Astrocyte (in vitro differentiated cells and primary cell): ENCODE measurements around the gene ZNF593OS. TPM values are rescaled to one million over a fixed set of nuclear protein-coding genes. Genes with fewer than 3 reads are reported as not detected.

Experiments
- DNase-seq: peaks from one replicate; pipeline ENCODE4 v3.0.0-alpha.2; 2010; ENCODE audit warnings: low read depth
- FAIRE-seq: peaks from 2 replicates; lab custom pipeline; 2011; peaks lifted over from hg19 to GRCh38; lab: Jason Lieb, UNC
- H2AFZ ChIP-seq: 2 replicates; pipeline ENCODE4 v1.6.0; 2012; ENCODE audit warnings: low read depth, low read length, inconsistent platforms
- H3K27ac ChIP-seq: 2 replicates; pipeline ENCODE4 v1.5.1; 2011; ENCODE audit warnings: low read depth, low read length, inconsistent platforms
- H3K27me3 ChIP-seq: 2 replicates; pipeline ENCODE4 v1.6.0; 2011; ENCODE audit warnings: low read length, inconsistent platforms; ENCODE audit not compliant: insufficient read depth
- H3K36me3 ChIP-seq: 2 replicates; pipeline ENCODE4 v1.5.1; 2011; ENCODE audit warnings: low read length, inconsistent platforms; ENCODE audit not compliant: insufficient read depth
- H3K4me1 ChIP-seq: 2 replicates; pipeline ENCODE4 v1.5.1; 2011; ENCODE audit warnings: low read length, inconsistent platforms; ENCODE audit not compliant: insufficient read depth
- H3K4me2 ChIP-seq: 2 replicates; pipeline ENCODE4 v1.6.0; 2012; ENCODE audit warnings: low read length, inconsistent platforms
- H3K4me3 ChIP-seq: 2 replicates; pipeline ENCODE4 v1.5.1; 2011; ENCODE audit warnings: low read depth, mild to moderate bottlenecking, low read length, inconsistent platforms; ENCODE audit not compliant: insufficient read depth
- H3K79me2 ChIP-seq: 2 replicates; pipeline ENCODE4 v1.6.0; 2012; ENCODE audit warnings: mild to moderate bottlenecking, low read length, inconsistent platforms; ENCODE audit not compliant: insufficient read depth
- H3K9ac ChIP-seq: 2 replicates; pipeline ENCODE4 v1.6.0; 2012; ENCODE audit warnings: mild to moderate bottlenecking, low read length, inconsistent platforms
- H3K9me3 ChIP-seq: 2 replicates; pipeline ENCODE4 v1.5.1; 2012; ENCODE audit warnings: low read depth, mild to moderate bottlenecking, low read length, inconsistent platforms; ENCODE audit not compliant: insufficient read depth
- H4K20me1 ChIP-seq: 2 replicates; pipeline ENCODE4 v1.6.0; 2012; ENCODE audit warnings: low read length, inconsistent platforms; ENCODE audit not compliant: insufficient read depth
- H3K27ac Mint-ChIP-seq: one replicate; pipeline ENCODE4 v1.8.0; 2021; ENCODE audit warnings: mild to moderate bottlenecking, mixed read lengths; ENCODE audit not compliant: unreplicated experiment
- H3K27me3 Mint-ChIP-seq: one replicate; pipeline ENCODE4 v1.8.0; 2021; ENCODE audit warnings: low read depth, mixed read lengths; ENCODE audit not compliant: unreplicated experiment
- H3K36me3 Mint-ChIP-seq: one replicate; pipeline ENCODE4 v1.8.0; 2021; ENCODE audit warnings: low read depth, mixed read lengths; ENCODE audit not compliant: unreplicated experiment
- H3K4me1 Mint-ChIP-seq: one replicate; pipeline ENCODE4 v1.8.0; 2021; ENCODE audit warnings: low read depth, mixed read lengths; ENCODE audit not compliant: unreplicated experiment
- H3K4me3 Mint-ChIP-seq: one replicate; pipeline ENCODE4 v1.8.0; 2021; ENCODE audit warnings: mild to moderate bottlenecking, moderate library complexity, mixed read lengths; ENCODE audit not compliant: unreplicated experiment
- H3K9me3 Mint-ChIP-seq: one replicate; pipeline ENCODE4 v1.8.0; 2021; ENCODE audit warnings: mild to moderate bottlenecking, mixed read lengths; ENCODE audit not compliant: unreplicated experiment
- CTCF ChIP-seq: IDR thresholded peaks from 2 replicates; pipeline ENCODE4 v1.5.1; 2011; ENCODE audit warnings: low read depth, mild to moderate bottlenecking, inconsistent platforms, low read length, moderate library complexity; ENCODE audit not compliant: insufficient read depth
- EZH2 ChIP-seq: IDR thresholded peaks from 2 replicates; pipeline ENCODE4 v1.6.1; 2012; ENCODE audit warnings: mild to moderate bottlenecking, low read length, inconsistent platforms; ENCODE audit not compliant: insufficient read depth
- total RNA-seq: library from RNA; stranded (reverse); gene quantifications from 2 replicates; pipeline ENCODE4 v1.2.1, GENCODE V29; 2021

The ZNF593OS gene
- total RNA-seq, 1 donor from 2014 or later: not detected

- H3K79me2 ChIP-seq: no peaks in the 10 kb centered on the region
- H3K4me1 Mint-ChIP-seq: peaks cover 27% of the 10 kb centered on the region
Observed at GRCh38 chr1:26160527-26161414, 10.9 kb downstream of the ZNF593OS start.

GRCh38 chr1:26159743-26160039, 11.9 kb downstream of the ZNF593OS start:
- H3K27me3 Mint-ChIP-seq: peaks cover 24% of the 10 kb centered on the region
- H3K36me3 Mint-ChIP-seq: no peaks in the 10 kb centered on the region
- DNase-seq: no peak
- Histone ChIP-seq H3K36me3 (no peaks in the 10 kb centered on the region), H3K27me3 (peaks cover 4% of the 10 kb centered on the region), H3K4me2 (no peak overlapping the region), H3K9me3 (no peaks in the 10 kb centered on the region), H3K27ac (no peak overlapping the region), H3K4me3 (no peak overlapping the region), H3K9ac (no peak overlapping the region), H3K79me2 (no peaks in the 10 kb centered on the region), H4K20me1 (no peaks in the 10 kb centered on the region), H2AFZ (no peak overlapping the region), H3K4me1 (peaks cover 25% of the 10 kb centered on the region)
- peaks cover 32% of the 10 kb centered on the region for H3K4me1 Mint-ChIP-seq
- FAIRE-seq: no peak
- H3K27ac Mint-ChIP-seq: no peak overlapping the region
- no peak for TF ChIP-seq EZH2
- TF ChIP-seq CTCF: no peak
- H3K9me3 Mint-ChIP-seq: no peaks in the 10 kb centered on the region
- H3K4me3 Mint-ChIP-seq: peak overlapping the region; percentile 76

More at GRCh38 chr1:26160527-26161414, 10.9 kb downstream of the ZNF593OS start:
- H3K9me3 Mint-ChIP-seq: no peaks in the 10 kb centered on the region
- Histone ChIP-seq H3K9ac (no peak overlapping the region), H3K4me3 (no peak overlapping the region), H4K20me1 (no peaks in the 10 kb centered on the region), H2AFZ (peak overlapping the region; percentile 91), H3K36me3 (no peaks in the 10 kb centered on the region), H3K4me1 (peaks cover 29% of the 10 kb centered on the region), H3K4me2 (peak overlapping the region; percentile 86), H3K9me3 (no peaks in the 10 kb centered on the region), H3K27ac (no peak overlapping the region), H3K27me3 (peaks cover 4% of the 10 kb centered on the region)
- H3K27ac Mint-ChIP-seq: no peak overlapping the region
- FAIRE-seq (no peak), DNase-seq (no peak)
- TF ChIP-seq EZH2 (no peak), CTCF (no peak)
- H3K4me3 Mint-ChIP-seq: peak overlapping the region; percentile 72
- H3K36me3 Mint-ChIP-seq: no peaks in the 10 kb centered on the region
- H3K27me3 Mint-ChIP-seq: peaks cover 18% of the 10 kb centered on the region
